Memory B cell (primary cell): ENCODE results near the gene UBR4.

ENCODE experiments used
- ATAC-seq: fragments of 150-1000 bp; cut with Tn5 transposase; 2 replicates; pipeline ENCODE4 v1.10.0; 2021; ENCODE audit warnings: low read depth, mild to moderate bottlenecking, moderate library complexity
- DNase-seq, 2 donors: peaks; one replicate each; pipeline ENCODE4 v3.0.0; 2022; ENCODE audit warnings: low spot score in 2 of 2
- H3K27ac Mint-ChIP-seq: one replicate; pipeline ENCODE4 v1.8.0; 2022; ENCODE audit warnings: mild to moderate bottlenecking, moderate library complexity, mixed read lengths
- H3K27me3 Mint-ChIP-seq: one replicate; pipeline ENCODE4 v1.8.0; 2022; ENCODE audit warnings: mixed read lengths
- H3K36me3 Mint-ChIP-seq: one replicate; pipeline ENCODE4 v1.8.0; 2022; ENCODE audit warnings: mild to moderate bottlenecking, mixed read lengths
- H3K4me1 Mint-ChIP-seq: one replicate; pipeline ENCODE4 v1.8.0; 2022; ENCODE audit warnings: mixed read lengths
- H3K4me3 Mint-ChIP-seq: one replicate; pipeline ENCODE4 v1.8.0; 2022; ENCODE audit warnings: mild to moderate bottlenecking, moderate library complexity, mixed read lengths
- H3K9me3 Mint-ChIP-seq: one replicate; pipeline ENCODE4 v1.8.0; 2022; ENCODE audit warnings: mixed read lengths

UBR4 gene

DNA sequence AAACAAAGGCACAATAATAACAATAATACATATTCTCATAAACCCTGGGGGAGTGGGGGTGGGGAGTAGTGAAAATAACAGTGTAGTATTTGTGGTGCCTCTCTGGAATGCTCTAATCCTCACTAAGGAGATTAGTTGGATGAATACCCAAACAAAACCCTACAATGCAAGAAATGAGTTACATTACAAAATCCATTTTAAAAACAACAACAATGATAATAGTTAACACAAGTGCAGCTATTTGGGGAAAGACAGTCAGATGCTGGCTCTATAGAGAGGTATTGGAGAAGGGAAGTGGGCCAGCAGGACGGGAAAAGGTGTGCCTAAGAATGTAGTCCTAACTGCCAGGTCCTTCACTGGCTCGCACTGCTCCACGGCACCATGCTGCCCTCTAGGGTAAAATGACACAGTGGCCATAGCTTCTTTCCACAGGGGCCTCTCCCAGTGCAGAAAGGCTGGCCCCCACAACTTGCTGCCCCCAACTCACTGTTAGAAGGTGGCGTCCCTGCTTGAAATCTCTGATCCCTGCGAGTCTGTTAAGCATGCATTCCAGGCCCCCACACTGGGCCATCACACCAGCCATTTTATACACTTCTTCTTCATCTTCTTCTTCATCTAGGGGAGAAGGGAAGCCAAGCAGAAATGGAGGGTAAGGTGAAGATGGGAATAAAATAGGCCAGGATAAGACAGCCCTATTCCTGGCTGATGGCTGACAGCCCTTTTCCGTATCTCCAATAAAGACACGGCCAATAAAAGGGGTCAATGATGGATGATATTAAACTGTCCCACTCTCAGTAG, 113.8 kb downstream of the UBR4 start:
- H3K4me3 Mint-ChIP-seq: no peak overlapping the region
- no peak for ATAC-seq
- no peaks in the 10 kb centered on the region for H3K9me3 Mint-ChIP-seq
- peak overlapping the region; percentile 12 for H3K27ac Mint-ChIP-seq
- no peak for DNase-seq
- H3K4me1 Mint-ChIP-seq: no peaks in the 10 kb centered on the region
- no peaks in the 10 kb centered on the region for H3K27me3 Mint-ChIP-seq
- H3K36me3 Mint-ChIP-seq: peaks cover 54% of the 10 kb centered on the region

DNA sequence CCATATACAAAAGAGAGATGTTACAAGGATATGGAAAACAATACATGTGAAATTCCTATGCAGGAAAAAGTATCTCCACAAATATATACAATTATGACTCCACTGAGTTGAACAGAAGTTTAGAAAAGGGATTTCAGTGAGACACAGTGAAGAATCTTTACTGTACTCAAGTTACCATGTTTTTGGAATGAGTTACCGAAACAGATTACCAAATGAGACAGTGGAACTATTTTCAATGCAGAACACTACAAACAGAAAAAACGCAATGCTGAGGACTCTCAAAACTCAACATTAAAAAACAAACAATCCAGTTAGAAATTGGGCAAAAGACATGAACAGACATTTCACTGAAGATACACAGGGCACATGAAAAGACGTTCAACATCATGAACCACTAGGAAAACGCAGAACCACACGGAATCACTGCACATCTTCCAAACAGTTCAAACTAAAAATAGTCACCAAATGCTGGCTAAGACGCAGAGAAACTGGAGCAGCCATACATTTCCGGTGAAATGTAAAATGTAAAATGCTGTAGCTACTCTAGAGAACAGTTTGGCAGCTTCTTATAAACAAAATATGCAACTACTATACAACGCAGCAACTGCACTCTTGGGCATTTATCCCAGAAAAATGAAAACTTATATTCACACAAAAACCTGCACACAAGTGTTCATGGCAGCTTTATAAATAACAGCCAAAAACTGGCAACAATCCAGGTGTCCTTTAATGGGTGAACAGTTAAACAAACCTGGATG, 118.7 kb downstream of the UBR4 start:
- ATAC-seq (no peak), DNase-seq (no peak)
- no peaks in the 10 kb centered on the region for H3K9me3 Mint-ChIP-seq
- H3K27ac Mint-ChIP-seq: no peak overlapping the region
- peaks cover 56% of the 10 kb centered on the region for H3K36me3 Mint-ChIP-seq
- no peaks in the 10 kb centered on the region for H3K4me1 Mint-ChIP-seq
- H3K27me3 Mint-ChIP-seq: no peaks in the 10 kb centered on the region
- H3K4me3 Mint-ChIP-seq: no peak overlapping the region

GRCh38 chr1:19089524-19089923, 120.5 kb downstream of the UBR4 start:
- no peak for DNase-seq
- Mint-ChIP-seq H3K4me3 (no peak overlapping the region), H3K27ac (no peak overlapping the region), H3K4me1 (no peaks in the 10 kb centered on the region), H3K27me3 (no peaks in the 10 kb centered on the region), H3K36me3 (peaks cover 50% of the 10 kb centered on the region), H3K9me3 (no peaks in the 10 kb centered on the region)
- ATAC-seq: no peak

DNA sequence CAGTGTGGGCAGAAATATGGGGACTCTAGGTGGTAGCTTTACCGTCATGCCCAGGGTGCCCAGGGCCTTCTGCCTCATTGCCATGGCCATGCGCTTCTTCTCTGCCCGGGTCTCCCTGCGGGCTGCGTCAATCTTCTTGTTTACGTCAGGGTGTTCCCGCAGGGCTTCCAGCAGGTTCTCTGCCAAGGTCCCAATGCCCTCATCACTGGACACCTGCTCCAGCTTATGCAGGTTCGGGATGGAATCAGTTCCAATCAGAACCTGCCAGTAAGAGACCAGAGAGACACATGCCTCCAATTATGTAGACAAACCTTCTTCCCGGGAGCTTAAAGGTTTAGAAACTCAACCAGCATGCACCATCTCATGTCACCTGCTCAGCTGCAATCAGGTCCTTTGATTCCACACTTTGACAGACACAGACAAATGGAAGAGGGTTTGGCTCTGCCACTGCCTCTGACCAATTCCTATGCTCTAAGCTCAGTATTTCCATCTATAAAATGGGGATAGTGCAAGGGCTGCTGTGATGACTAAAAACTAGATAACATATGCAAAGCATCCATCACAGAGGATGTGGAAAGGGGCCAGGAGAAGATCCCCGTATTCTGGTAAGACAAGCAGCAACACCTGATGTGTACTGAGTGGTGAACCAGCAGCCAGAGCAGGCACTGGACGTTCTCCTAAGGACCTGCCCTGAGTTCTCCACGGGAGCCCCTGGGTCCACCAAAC, 121.2 kb downstream of the UBR4 start:
- Mint-ChIP-seq H3K4me1 (no peaks in the 10 kb centered on the region), H3K9me3 (no peaks in the 10 kb centered on the region), H3K36me3 (peaks cover 52% of the 10 kb centered on the region), H3K27ac (no peak overlapping the region), H3K27me3 (no peaks in the 10 kb centered on the region), H3K4me3 (no peak overlapping the region)
- ATAC-seq: no peak
- DNase-seq: no peak

DNA sequence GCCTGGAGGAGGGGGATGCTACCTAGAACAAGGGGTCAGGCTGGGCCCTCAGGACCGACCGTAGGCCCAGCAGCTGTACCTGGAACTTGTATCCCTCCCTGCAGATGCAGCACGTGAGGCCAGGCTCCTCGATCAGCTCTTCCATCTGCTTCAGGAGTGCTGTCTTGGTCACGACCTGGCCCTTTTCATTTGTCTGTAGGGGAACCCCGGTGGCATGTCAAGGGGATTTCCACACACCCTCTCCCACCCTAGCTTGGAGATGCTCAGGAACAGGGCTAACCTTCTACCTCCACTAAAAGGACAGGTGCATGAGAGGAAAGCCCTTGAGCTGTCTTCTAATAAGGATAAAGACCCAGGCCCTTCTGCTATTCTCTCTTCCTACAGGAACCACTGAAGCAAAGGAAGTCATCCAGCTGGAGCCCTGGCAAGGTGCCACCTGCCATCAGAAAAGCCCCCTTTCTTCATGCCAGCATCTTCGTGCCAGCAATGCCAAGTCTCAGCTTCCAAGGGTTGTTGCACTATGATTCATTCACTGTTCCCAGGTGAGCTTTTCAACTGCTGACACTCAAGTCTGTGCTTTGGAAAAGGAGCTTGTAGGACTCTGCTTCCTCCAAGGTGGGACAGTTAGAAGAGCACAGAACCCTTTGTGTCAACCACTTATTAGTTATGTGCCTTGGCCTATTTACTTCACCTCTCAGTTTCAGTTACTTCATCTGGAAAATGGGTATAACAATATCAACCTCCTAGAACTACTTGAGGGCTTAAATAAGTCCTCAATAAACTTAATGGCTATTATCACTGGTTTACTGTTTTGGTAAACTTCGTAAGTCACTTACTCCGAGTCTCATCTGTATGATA, 122.1 kb downstream of the UBR4 start:
- ATAC-seq (peak; percentile 48), DNase-seq (no peak)
- H3K9me3 Mint-ChIP-seq: no peaks in the 10 kb centered on the region
- peak overlapping the region; percentile 76 for H3K27ac Mint-ChIP-seq
- peaks cover 50% of the 10 kb centered on the region for H3K36me3 Mint-ChIP-seq
- H3K4me1 Mint-ChIP-seq: no peaks in the 10 kb centered on the region
- H3K4me3 Mint-ChIP-seq: no peak overlapping the region
- H3K27me3 Mint-ChIP-seq: no peaks in the 10 kb centered on the region

GRCh38 chr1:19087017-19087736, 122.9 kb downstream of the UBR4 start:
- Mint-ChIP-seq H3K9me3 (no peaks in the 10 kb centered on the region), H3K27me3 (no peaks in the 10 kb centered on the region), H3K4me3 (no peak overlapping the region), H3K27ac (no peak overlapping the region), H3K36me3 (peaks cover 48% of the 10 kb centered on the region), H3K4me1 (no peaks in the 10 kb centered on the region)
- no peak for DNase-seq
- ATAC-seq: no peak

GRCh38 chr1:19086176-19086875, 123.7 kb downstream of the UBR4 start:
- H3K27me3 Mint-ChIP-seq: no peaks in the 10 kb centered on the region
- no peaks in the 10 kb centered on the region for H3K9me3 Mint-ChIP-seq
- DNase-seq (no peak), ATAC-seq (no peak)
- H3K4me1 Mint-ChIP-seq: peaks cover 5% of the 10 kb centered on the region
- no peak overlapping the region for H3K4me3 Mint-ChIP-seq
- H3K27ac Mint-ChIP-seq: no peak overlapping the region
- peaks cover 52% of the 10 kb centered on the region for H3K36me3 Mint-ChIP-seq

DNA sequence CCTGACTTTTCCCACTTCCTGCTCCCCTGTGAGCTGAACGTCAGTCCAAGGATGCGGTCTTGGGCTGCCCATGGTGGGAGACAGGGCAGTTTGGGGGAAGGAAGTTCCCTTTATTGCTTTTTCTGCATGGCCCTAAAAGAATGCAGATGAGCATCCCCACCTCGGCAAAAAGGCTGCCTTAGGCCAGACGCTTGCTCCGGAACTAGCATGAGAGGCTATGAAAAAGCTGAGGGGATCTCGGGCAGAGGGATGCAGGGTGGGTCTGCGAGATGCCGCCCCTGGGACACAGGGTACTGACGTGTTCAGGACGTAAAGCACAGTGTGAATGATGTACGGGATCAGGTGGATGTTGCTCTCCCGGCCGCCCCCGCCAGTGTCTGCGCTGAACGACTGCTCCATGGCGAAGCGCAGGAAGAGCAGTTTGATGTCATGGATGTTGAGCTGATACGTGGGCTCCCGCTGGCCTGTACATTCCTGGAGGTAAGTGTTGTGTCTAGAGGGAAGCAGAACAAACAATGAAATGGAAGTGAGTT, 125.8 kb downstream of the UBR4 start:
- H3K9me3 Mint-ChIP-seq: no peaks in the 10 kb centered on the region

DNA sequence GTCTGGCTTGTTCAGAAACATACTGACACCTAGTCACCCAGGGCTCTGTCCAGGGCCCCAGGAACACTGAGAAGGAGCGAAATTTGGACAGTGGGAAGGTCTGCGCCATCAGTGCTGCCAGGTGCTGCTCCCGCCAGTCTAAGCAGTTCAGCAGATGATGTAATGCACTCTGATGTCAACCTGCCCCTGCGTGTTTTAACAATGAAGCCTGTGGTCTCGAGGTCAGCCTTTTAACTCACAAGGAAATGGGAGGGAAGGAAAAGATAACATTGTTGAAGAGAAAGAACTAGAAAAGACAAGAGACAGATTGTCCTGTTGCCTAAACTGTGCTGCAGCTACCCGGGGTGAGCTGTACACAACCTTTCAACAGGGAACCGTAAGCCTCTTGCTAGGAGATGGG, 127.0 kb downstream of the UBR4 start:
- Mint-ChIP-seq H3K4me1 (peaks cover 5% of the 10 kb centered on the region), H3K9me3 (no peaks in the 10 kb centered on the region), H3K4me3 (no peak overlapping the region), H3K36me3 (peaks cover 51% of the 10 kb centered on the region), H3K27ac (peak overlapping the region; percentile 30), H3K27me3 (no peaks in the 10 kb centered on the region)
- no peak for ATAC-seq
- no peak for DNase-seq

More for the DNA sequence above, 125.8 kb downstream of the UBR4 start:
- no peak for ATAC-seq
- no peak for DNase-seq
- H3K27ac Mint-ChIP-seq: no peak overlapping the region
- H3K4me3 Mint-ChIP-seq: no peak overlapping the region
- peaks cover 56% of the 10 kb centered on the region for H3K36me3 Mint-ChIP-seq
- no peaks in the 10 kb centered on the region for H3K27me3 Mint-ChIP-seq
- H3K4me1 Mint-ChIP-seq: peaks cover 5% of the 10 kb centered on the region

- Mint-ChIP-seq H3K36me3 (peaks cover 60% of the 10 kb centered on the region), H3K4me3 (no peak overlapping the region), H3K4me1 (peaks cover 5% of the 10 kb centered on the region), H3K9me3 (no peaks in the 10 kb centered on the region), H3K27me3 (no peaks in the 10 kb centered on the region), H3K27ac (peak overlapping the region; percentile 25)
- DNase-seq: no peak
- ATAC-seq: no peak
These were observed 128.7 kb downstream of the UBR4 start for GRCh38 chr1:19081218-19081893.

- H3K36me3 Mint-ChIP-seq: peaks cover 62% of the 10 kb centered on the region
- no peaks in the 10 kb centered on the region for H3K9me3 Mint-ChIP-seq
- no peaks in the 10 kb centered on the region for H3K27me3 Mint-ChIP-seq
- no peak overlapping the region for H3K27ac Mint-ChIP-seq
- no peak overlapping the region for H3K4me3 Mint-ChIP-seq
- DNase-seq (no peak), ATAC-seq (no peak)
- peaks cover 5% of the 10 kb centered on the region for H3K4me1 Mint-ChIP-seq
These were observed 129.3 kb downstream of the UBR4 start for GRCh38 chr1:19080721-19081120.
